Hematopoietic multipotent progenitor cell treated with erythropoietin and hydrocortisone succinate and interleukin-3 and kit ligand, for 17 days (in vitro differentiated cells): ENCODE data around the gene SLC43A3.
"Not testable (repeated sequence)": the region's sequence is repeated elsewhere in the genome, so short reads cannot be mapped to it uniquely, and the experiment has no call there.

ENCODE experiments used
- DNase-seq: peaks from one replicate; pipeline ENCODE4 v3.0.0-alpha.2; 2015; ENCODE audit warnings: low spot score

Gene SLC43A3

GRCh38 chr11:57378186-57378585 is 48.7 kb downstream of the SLC43A3 start:
- DNase-seq: no peak

DNA sequence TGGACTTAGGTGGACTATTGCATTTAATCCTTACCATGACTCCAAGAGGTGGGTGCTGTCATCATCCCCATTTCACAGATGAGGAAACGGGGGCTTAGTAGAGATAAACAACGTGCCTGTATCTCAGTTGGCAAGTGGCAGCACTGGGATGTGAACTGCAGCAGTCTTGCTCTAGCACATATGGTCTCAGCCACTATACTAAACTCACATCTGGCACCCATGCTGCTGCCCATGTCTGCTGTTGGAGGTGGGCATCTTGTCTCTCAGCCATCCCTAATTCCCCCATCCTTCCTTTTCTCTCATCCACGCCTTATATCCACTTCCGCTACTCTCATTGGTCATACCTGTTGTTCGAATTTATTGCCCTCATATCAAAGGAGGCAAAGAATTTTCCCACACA is 49.8 kb downstream of the SLC43A3 start:
- DNase-seq: no peak

DNA sequence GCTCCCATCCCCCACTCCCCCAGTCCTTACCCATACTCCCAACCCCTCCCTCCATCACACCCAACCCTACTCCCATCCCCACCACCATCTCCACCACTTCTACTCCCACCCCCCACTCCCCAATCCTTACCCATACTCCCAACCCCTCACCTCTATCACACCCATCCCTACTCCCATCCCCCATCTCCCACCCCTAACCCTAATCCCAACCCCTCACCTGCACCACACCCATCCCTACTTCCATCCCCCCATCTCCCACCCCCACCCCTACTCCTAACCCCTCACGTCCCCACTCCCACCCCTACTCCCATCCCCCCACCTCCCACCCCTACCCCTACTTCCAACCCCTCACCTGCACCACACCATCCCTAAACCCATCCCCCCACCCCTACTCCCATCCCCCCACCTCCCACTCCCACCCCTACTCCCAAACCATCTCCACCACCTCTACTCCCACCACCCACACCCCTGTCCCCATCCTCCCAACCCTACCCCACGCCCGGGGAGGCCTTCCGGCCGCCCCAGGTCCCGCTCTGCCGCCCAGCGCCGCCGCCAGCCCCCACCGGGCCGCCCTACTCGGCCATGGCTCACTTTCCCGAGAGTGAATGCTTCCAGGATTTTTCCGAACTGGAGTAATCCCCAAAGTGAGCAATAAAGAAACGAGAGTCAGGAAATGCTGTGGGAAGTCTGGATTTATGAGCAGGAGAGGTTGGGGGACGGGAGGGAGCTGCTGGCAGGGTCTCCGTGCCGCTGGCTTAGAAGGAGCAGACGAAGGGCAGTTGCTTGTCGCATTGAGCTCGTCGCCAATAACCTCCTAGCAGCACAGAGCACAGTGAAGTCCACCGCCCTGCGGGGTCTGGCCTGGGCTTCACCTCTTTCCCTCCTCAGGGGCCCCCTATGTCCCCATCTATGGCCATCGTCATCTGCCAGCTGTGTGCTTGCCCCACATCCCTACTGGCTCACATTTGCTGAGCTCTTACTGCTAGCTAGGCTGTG is 50.5 kb downstream of the SLC43A3 start:
- DNase-seq: no peak

- DNase-seq: no peak
These were observed 51.4 kb downstream of the SLC43A3 start for GRCh38 chr11:57375490-57375889.

- no peak for DNase-seq
These were observed 52.0 kb downstream of the SLC43A3 start for GRCh38 chr11:57374966-57375365.

GRCh38 chr11:57373146-57373545 is 53.8 kb downstream of the SLC43A3 start:
- DNase-seq: no peak

DNA sequence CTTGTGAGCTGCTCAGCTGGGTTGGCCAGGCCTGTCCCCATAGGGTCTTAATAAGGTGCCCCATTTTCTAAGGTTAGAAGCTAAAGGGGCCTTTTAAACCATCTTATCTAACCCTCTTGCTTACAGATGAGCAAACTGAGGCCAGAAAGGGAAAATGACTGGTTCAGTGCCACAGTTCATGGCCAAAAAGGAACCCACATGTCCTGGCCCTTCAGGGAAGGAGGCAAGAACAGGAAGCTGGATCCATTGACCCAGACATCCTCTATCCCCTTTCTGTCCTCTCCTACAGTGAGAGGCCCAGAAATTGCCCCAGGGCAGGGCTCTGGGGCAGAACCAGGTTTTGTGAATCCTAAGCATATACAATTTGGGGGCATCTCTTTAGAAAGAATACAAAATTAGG is 56.0 kb downstream of the SLC43A3 start:
- no peak for DNase-seq

DNA sequence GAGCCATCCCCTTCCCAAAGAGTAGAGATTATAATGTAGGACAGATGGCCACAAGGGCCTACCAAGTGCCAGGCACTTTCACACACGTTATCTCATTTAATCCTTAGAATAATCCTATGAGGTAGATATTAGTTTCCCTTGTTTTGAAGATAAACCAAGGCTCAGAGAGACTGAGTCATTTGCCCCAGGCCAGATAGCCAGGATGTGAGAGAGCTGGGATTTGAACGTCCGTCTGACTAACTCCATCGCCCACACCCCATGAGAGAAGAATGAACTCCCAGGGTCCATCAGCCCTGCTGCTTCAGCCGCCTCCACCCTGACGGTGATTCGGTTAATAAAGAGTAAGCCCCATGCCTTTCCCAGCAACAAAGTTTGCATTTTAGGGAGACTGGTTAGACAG is 56.7 kb downstream of the SLC43A3 start:
- DNase-seq: no peak

DNA sequence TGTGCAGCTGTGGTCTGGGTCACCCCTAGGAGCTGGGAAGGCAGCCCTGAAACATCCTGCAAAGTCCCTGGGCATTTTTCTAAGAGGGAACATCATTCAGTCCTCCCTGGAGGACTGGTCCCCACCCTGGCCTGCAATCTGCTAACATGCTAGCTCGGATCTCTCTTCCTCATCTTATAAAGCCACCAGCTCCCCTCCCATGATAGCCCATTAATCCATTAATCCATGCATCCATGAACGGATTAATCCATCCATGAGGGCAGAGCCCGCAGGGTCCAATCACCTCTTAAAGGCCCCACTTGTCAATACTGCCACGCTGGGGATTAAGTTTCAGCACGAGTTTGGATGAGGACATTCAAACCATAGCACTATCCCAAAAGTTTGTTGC is 58.1 kb downstream of the SLC43A3 start:
- DNase-seq: no peak

DNA sequence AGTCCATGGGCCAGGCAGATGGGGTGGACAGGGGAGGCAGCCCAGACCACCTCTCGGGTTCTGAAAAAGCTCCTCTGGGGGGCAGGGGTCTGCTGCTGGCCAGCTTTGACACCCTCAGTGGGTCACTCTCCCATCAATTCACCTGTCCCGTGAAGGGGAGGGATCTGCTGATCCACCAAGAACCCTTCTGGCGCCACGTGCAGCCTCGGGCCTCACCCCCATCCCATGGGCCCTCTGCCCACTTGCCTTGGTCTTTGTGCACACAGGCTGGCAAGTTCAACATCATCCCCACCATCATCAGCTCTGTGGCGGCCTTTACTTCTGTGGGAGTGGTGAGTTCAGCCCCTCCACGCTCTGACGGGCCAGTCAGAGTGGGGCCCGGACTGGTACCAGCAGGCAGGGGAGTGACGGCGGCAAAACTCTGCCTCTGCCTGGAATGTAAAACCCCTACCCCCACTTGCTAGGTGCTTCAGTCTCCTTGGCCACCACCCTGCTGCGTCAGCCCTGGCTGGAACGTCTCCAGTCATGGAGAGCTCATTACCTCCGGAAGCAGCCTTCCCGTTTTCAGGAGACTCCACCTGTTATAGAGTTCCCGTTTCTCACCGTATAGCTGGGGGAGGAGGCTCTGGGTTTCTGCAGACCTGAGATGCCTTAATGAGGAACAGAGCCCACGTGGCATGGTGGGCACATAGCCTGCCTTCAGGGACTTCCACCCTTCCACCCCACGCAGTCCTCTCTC is 58.6 kb downstream of the SLC43A3 start:
- no peak for DNase-seq

DNA sequence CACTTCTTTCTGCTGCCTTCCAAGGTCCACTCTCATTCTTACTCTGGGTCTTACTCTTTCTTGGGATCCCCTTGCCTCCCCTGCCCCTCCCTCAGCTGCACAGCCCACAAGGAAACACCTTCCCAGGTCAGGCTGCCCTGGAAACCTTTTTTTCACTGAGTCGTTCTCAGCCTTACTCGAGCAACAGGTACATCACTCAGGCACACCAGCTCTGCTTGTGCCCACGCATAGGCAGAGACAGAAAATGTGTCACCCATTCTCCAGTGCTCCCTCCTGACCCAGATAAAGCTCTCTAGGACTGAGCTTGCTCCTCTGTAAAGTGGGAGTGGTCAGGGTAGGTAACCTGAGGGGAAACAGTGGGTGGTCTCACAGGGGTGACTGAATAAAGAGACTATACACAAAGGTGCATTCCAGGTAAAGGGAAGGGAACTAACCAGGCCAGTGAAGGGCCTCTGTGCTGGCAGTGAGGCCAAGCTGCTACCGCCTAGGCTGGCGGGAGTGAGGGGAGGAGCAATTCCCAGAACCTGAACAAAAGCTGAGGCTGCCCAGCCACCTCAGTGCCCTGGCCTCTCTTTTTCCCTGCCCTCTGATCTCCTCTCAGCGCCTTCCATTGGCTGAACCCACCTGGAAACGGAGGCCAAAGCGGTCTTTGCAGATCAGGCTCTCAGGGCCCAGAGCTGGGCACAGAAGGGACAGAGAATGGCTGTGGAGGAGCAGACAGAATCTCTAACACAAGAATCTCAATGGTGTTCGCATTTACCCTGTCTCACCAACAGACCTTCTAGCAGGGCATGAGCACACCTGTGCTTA is 61.9 kb downstream of the SLC43A3 start:
- DNase-seq: no peak

GRCh38 chr11:57363131-57364080 is 63.5 kb downstream of the SLC43A3 start:
- no peak for DNase-seq

DNA sequence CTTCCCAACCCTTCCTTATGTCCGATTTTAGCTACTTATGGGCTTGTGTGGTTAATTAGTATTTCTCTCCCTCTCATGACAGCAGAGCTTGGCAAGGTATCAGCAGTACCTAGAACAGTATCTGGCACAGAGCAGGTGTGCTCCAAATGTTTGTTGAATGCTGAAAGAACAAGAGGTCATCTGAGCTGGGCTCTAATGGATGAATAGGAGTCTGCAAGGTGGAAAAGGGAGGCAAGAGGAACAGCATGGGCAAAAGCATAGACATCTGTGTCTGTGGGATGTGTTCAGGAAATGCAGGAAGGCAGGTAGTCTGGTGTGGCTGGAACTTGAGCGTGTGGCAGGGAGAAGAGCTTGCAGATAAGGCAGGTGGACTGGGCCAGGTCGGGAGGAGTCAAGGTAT is 65.0 kb downstream of the SLC43A3 start:
- no peak for DNase-seq

DNA sequence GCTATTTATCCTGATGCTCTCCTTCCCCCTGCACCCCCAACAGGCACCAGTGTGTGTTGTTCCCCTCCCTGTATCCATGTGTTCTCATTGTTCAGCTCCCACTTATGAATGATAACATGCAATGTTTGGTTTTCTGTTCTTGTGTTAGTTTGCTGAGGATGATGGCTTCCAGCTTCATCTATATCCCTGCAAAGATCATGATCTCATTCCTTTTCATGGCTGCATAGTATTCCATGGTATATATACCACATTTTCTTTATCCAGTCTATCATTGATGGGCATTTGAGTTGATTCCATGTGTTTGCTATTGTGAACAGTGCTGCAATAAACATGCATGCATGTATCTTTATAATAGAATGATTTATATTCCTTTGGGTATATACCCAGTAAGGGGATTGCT is 65.5 kb downstream of the SLC43A3 start:
- DNase-seq: not testable (repeated sequence)

DNA sequence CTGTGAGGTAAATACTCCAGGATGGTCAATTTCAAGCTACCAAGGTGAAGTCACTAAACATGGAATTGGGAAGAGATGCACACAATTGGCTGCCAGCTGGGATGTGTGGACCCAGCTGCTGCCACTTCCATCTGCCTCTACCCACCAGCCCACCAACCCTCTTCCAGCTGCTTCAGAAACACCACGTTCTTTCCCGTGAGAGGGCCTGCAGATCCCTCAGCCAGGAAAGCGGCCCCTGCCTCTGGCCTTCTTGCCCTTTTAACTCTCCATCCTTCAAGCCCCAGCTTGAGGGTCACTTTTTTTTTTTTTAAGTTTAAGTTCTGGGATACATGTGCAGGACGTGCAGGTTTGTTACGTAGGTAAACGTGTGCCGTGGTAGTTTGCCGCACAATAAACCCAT is 65.9 kb downstream of the SLC43A3 start:
- DNase-seq: no peak

DNA sequence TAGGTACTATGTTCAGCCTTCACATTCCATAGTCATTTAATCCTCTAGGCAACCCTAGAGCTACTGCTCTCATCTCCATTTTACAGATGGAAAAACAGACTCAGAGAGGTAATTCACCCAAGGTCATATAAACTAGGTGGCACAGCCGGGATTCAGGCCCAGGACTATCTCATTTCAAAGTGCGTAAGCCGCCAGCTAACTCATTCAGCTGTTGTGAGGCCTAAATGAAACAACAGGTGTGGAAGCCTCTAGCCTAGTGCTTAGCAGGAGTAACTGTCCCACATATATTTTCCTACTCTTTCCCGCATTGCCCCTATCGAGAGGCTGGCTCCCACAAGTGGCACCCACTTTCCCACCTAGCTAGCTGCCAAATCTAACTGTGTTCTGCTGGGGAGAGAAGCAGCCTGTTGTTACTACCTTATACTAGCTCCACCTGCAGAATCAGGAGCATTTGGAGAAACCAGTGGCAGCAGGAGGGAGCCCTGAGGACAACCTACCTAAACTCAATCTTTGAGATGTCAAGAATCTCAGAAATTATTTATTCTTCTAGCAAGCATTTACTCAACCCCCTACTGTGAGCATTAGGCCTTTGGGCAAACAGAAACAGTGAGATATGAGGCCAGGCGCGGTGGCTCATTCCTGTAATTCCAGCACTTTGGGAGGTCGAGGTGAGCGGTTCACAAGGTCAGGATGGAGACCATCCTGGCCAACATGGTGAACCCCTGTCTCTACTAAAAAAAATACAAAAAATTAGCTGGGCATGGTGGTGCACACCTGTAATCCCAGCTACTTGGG is 66.8 kb downstream of the SLC43A3 start:
- no peak for DNase-seq

- DNase-seq: no peak
These were observed 67.5 kb downstream of the SLC43A3 start for GRCh38 chr11:57359396-57359795.

DNA sequence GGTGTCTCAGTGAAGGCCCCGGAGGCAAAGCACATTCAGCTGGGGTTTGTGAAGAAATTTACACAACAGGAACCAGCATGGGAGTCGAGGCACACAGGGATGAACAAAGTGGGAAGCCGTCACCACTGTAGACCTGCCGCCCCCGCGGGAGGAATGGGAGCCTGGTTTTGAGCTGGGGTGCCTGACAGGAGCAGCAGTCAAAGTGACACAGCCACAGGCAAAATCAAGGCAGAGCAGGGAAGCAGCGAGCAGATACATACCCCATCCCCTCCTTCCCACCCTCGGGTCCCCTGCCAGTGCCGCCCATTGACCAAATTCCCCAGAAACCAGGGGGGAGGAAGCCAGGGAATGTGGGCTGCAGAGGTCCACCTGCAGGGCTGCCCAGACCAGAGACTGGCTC is 67.9 kb downstream of the SLC43A3 start:
- no peak for DNase-seq

DNA sequence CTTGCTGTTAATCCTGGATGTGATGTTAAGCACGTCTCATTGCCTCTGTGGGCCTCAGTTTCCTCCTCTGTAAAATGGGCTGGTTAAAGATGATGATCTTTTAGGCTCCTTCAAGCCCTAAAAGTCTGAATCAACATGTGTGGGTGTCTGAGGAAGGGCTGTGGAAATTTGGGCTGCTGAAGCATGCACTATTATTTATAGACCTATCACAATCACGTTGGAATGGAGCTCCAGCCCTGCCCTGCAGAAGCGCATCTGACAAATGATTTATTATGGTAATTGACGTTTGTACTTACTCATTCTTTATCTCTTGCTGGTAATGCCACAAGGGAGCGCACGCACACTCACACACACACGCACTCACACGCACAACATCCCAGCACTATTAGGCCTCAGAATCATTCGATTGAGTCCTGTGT is 68.4 kb downstream of the SLC43A3 start:
- DNase-seq: no peak

DNA sequence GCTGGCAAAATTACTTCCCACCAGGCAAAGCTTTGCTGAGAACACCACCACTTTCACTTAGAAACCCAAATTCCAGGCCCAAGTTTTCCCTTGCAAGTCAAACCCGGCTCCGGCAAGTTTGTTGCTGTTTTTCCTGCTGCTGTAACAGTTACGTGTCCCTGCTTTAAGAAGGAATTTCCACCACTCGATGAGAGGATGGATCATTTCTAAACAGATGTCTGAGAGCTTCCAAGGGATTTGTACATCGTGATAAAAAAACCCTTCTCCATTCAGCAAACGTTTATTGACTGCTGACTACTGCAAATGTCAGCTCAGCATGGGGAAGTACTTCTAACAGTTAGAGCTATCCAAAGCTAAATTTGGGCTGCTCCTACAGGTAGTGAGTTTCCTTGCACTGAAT is 69.1 kb downstream of the SLC43A3 start:
- DNase-seq: no peak
